GM21717 (cell line): Measurements from ENCODE around the gene ZNF460.

Experiments
- ATAC-seq: cut with Tn5 transposase; IDR thresholded peaks from one replicate; pipeline ENCODE4 v1.9.1; 2021; ENCODE audit warnings: mild to moderate bottlenecking, moderate library complexity; ENCODE audit not compliant: unreplicated experiment

ZNF460 gene

GRCh38 chr19:57279418-57280164 is 694 bp upstream of the ZNF460 start:
- peak; percentile 58 for ATAC-seq

- ATAC-seq: no peak
These were observed 696 bp downstream of the ZNF460 start for GRCh38 chr19:57280962-57281400.

GRCh38 chr19:57282011-57282643 is 1.8 kb downstream of the ZNF460 start:
- no peak for ATAC-seq

GRCh38 chr19:57288373-57288772 is 8.1 kb downstream of the ZNF460 start:
- ATAC-seq: no peak

GRCh38 chr19:57290970-57291369 is 10.7 kb downstream of the ZNF460 start:
- no peak for ATAC-seq

- no peak for ATAC-seq
These were observed 12.3 kb downstream of the ZNF460 start for GRCh38 chr19:57292547-57292946.

- ATAC-seq: no peak
These were observed 13.4 kb downstream of the ZNF460 start for GRCh38 chr19:57293719-57294118.

- no peak for ATAC-seq
These were observed 21.8 kb downstream of the ZNF460 start for GRCh38 chr19:57302020-57302465.

GRCh38 chr19:57302727-57303401 is 22.6 kb downstream of the ZNF460 start:
- no peak for ATAC-seq

GRCh38 chr19:57305056-57305455 is 24.8 kb downstream of the ZNF460 start:
- no peak for ATAC-seq

- ATAC-seq: no peak
These were observed 28.2 kb downstream of the ZNF460 start for GRCh38 chr19:57308514-57308913.

GRCh38 chr19:57310792-57311191 is 30.5 kb downstream of the ZNF460 start:
- ATAC-seq: no peak

- no peak for ATAC-seq
These were observed 33.9 kb downstream of the ZNF460 start for GRCh38 chr19:57314146-57314545.

GRCh38 chr19:57317503-57317902 is 37.2 kb downstream of the ZNF460 start:
- ATAC-seq: no peak

GRCh38 chr19:57319869-57320179 is 39.5 kb downstream of the ZNF460 start:
- no peak for ATAC-seq

GRCh38 chr19:57320180-57321084 is 40.1 kb downstream of the ZNF460 start, which contains the start of gene ZNF543:
ZNF543 (plus strand) TSS chr19:57320472; CDS start chr19:57320854, 382 bp downstream.
- ATAC-seq: peak; percentile 95

GRCh38 chr19:57321116-57321515 is 40.8 kb downstream of the ZNF460 start:
- ATAC-seq: no peak

- no peak for ATAC-seq
These were observed 41.5 kb downstream of the ZNF460 start for GRCh38 chr19:57321751-57322150.

- ATAC-seq: no peak
These were observed 44.7 kb downstream of the ZNF460 start for GRCh38 chr19:57324992-57325391.

- ATAC-seq: no peak
These were observed 47.7 kb downstream of the ZNF460 start for GRCh38 chr19:57327993-57328392.

GRCh38 chr19:57334191-57334590 is 53.9 kb downstream of the ZNF460 start:
- no peak for ATAC-seq
